ENCODE measurements around the gene DUSP6. TPM values are rescaled to one million over a fixed set of nuclear protein-coding genes. Genes with fewer than 3 reads are reported as not detected.

The DUSP6 gene
- polyA plus RNA-seq, 4 donors, result 10.3 to 81.0 (median 24.1) TPM

DNA sequence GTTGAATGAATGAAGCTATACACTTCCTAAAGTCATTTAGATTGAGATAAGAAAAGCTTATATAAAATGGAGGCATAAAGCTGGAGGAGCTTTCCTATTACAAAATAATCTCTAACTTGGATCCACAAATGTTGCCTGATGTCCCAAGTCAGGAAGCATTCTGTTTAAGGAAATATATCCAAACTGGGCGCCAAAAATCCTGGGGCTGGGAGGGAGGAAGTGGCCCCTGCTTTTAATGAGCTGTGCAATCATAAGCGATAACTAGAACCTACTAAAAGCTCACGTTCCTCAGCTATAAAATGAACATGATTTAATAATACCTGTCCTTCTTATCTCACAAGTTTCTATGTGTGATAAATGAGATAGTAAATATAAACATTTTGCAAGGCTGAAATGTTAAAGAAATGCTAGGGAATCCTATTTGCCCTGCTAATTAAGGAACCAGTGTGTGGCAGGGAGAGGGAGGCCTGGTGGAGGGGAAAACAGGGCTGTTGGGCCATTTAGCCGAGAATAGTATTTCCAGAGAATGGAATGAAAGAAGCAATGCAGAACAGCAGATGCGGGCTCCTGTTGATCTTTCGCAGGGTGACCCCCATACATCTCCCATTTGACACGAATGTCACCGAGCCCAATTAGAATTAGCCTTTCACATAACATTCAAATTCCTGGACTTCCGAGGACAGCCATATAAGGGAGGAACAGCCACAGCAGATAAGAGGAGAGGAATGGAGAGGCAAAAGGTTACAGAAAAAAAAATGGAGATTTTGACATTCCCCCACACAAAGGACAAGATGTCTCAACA is 25.9 kb downstream of the DUSP6 start:
- no peak for FAIRE-seq
- Histone ChIP-seq H3K4me1 (ENCODE audit: control insufficient read depth in 3 of 3, insufficient read depth in 2 of 3, low read depth in 1 of 3, low read length in 2 of 3) (peaks cover 0 to 9% (median 4%) of the 10 kb centered on the region in 3 donors), H3K27me3 (ENCODE audit: control insufficient read depth in 3 of 3, insufficient read depth in 3 of 3, low read length in 3 of 3) (no peaks in the 10 kb centered on the region), H3K9me3 (ENCODE audit: control insufficient read depth in 2 of 2, insufficient read depth in 1 of 2, low read depth in 1 of 2, low read length in 1 of 2) (peaks cover 0 to 1% of the 10 kb centered on the region in 2 donors), H3K36me3 (ENCODE audit: control insufficient read depth in 3 of 3, insufficient read depth in 2 of 3, low read depth in 1 of 3, low read length in 3 of 3) (no peaks in the 10 kb centered on the region), H3K27ac (ENCODE audit: low read depth in 1 of 3, low read length in 2 of 3) (peak overlapping the region in 1 of 3 donors; percentile 32), H3K4me3 (ENCODE audit: low read depth in 1 of 3, low read length in 3 of 3) (no peak overlapping the region)
- DNase-seq, result no peak
- WGBS, 3 donors, result 66 to 84% (median 83%) methylated on average over 9 of the region's 9 CpGs

DNA sequence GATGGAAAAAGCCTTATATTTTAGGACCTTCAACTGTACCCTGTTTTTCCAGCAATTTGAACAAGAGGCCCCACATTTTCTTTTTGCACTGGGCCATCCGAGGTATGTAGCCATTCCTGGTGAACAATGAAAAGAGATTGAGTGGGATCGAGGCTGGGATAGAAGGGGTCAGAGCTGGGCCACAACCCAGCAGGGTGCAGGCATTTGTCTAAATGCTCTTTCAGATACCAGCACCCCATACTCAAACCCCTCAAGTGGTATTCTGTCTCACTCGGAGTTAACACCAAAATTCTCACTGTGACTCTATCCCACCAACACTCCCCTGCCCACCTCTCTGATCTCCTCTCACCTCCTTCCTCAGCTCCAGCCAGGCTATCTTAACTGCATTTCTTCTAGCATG is 26.8 kb downstream of the DUSP6 start:
- H3K27ac ChIP-seq (ENCODE audit: low read depth in 1 of 3, low read length in 2 of 3), result no peak overlapping the region
- DNase-seq (no peak), FAIRE-seq (no peak)
- no peaks in the 10 kb centered on the region for H3K9me3 ChIP-seq (ENCODE audit: control insufficient read depth in 2 of 2, insufficient read depth in 1 of 2, low read depth in 1 of 2, low read length in 1 of 2)
- no peaks in the 10 kb centered on the region for H3K36me3 ChIP-seq (ENCODE audit: control insufficient read depth in 3 of 3, insufficient read depth in 2 of 3, low read depth in 1 of 3, low read length in 3 of 3)
- peaks cover 0 to 9% (median 4%) of the 10 kb centered on the region in 3 donors for H3K4me1 ChIP-seq (ENCODE audit: control insufficient read depth in 3 of 3, insufficient read depth in 2 of 3, low read depth in 1 of 3, low read length in 2 of 3)
- WGBS, 3 donors, result 90 to 97% (median 95%) methylated on average over 3 of the region's 3 CpGs
- no peak overlapping the region for H3K4me3 ChIP-seq (ENCODE audit: low read depth in 1 of 3, low read length in 3 of 3)
- H3K27me3 ChIP-seq (ENCODE audit: control insufficient read depth in 3 of 3, insufficient read depth in 3 of 3, low read length in 3 of 3), result no peaks in the 10 kb centered on the region

DNA sequence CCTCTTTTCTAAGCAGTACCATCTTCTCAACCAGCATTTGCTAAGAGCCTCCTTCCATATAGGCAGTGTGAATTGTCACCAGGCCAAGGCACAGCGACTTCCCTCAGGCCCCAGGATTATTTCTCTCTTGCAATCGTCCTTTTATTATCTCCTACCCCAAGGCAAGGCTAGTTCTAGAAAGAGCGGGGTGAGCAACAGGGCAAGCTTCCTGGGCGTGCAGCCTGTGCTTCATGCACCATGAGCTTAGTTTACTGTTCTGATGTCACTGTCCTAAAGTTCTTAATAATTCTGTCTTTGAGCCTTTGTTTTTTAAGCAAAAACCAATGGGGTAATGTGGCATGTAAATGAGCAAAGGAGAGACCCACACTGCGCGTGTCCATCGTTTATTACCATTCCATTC is 27.9 kb downstream of the DUSP6 start:
- WGBS, 3 donors, result 88 to 94% (median 91%) methylated on average over 7 of the region's 7 CpGs
- H3K36me3 ChIP-seq (ENCODE audit: control insufficient read depth in 3 of 3, insufficient read depth in 2 of 3, low read depth in 1 of 3, low read length in 3 of 3), result no peaks in the 10 kb centered on the region
- no peaks in the 10 kb centered on the region for H3K27me3 ChIP-seq (ENCODE audit: control insufficient read depth in 3 of 3, insufficient read depth in 3 of 3, low read length in 3 of 3)
- peaks cover 0 to 9% (median 4%) of the 10 kb centered on the region in 3 donors for H3K4me1 ChIP-seq (ENCODE audit: control insufficient read depth in 3 of 3, insufficient read depth in 2 of 3, low read depth in 1 of 3, low read length in 2 of 3)
- no peaks in the 10 kb centered on the region for H3K9me3 ChIP-seq (ENCODE audit: control insufficient read depth in 2 of 2, insufficient read depth in 1 of 2, low read depth in 1 of 2, low read length in 1 of 2)
- FAIRE-seq (no peak), DNase-seq (no peak)
- no peak overlapping the region for H3K27ac ChIP-seq (ENCODE audit: low read depth in 1 of 3, low read length in 2 of 3)
- H3K4me3 ChIP-seq (ENCODE audit: low read depth in 1 of 3, low read length in 3 of 3), result no peak overlapping the region

DNA sequence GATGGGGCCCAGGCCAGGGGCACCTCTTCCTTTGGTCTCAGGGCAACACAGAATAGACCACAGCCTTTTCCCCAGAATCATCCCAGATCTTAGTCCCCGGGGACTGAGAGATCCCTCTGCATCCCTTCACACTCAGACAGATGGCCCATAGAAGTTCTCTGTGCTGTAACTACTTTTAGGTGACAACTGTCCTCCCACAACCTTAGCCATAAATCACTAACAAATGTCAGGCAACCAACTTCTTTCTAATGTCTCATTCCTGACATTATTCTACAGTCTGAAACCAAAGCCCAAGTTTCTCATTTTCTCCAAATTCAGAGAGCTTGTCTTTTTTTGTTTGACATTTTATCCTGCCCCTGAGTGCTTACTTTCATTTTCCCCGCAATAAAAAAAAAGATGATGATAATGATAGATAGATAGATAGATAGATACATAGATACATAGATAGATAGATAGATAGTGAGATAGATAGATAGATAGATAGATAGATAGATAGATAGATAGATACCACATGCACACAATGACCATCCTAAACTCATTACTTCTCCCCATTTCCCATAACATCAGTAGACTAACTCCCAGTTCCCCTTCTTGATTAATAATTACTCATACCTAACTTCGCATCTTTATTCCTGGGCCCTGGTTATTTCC is 28.6 kb downstream of the DUSP6 start:
- H3K4me1 ChIP-seq (ENCODE audit: control insufficient read depth in 3 of 3, insufficient read depth in 2 of 3, low read depth in 1 of 3, low read length in 2 of 3), result peaks cover 0 to 8% (median 4%) of the 10 kb centered on the region in 3 donors
- H3K4me3 ChIP-seq (ENCODE audit: low read depth in 1 of 3, low read length in 3 of 3), result no peak overlapping the region
- no peaks in the 10 kb centered on the region for H3K27me3 ChIP-seq (ENCODE audit: control insufficient read depth in 3 of 3, insufficient read depth in 3 of 3, low read length in 3 of 3)
- H3K36me3 ChIP-seq (ENCODE audit: control insufficient read depth in 3 of 3, insufficient read depth in 2 of 3, low read depth in 1 of 3, low read length in 3 of 3), result no peaks in the 10 kb centered on the region
- 89 to 91% (median 90%) methylated on average over 3 of the region's 3 CpGs for WGBS, 3 donors
- no peaks in the 10 kb centered on the region for H3K9me3 ChIP-seq (ENCODE audit: control insufficient read depth in 2 of 2, insufficient read depth in 1 of 2, low read depth in 1 of 2, low read length in 1 of 2)
- DNase-seq (no peak), FAIRE-seq (no peak)
- no peak overlapping the region for H3K27ac ChIP-seq (ENCODE audit: low read depth in 1 of 3, low read length in 2 of 3)

DNA sequence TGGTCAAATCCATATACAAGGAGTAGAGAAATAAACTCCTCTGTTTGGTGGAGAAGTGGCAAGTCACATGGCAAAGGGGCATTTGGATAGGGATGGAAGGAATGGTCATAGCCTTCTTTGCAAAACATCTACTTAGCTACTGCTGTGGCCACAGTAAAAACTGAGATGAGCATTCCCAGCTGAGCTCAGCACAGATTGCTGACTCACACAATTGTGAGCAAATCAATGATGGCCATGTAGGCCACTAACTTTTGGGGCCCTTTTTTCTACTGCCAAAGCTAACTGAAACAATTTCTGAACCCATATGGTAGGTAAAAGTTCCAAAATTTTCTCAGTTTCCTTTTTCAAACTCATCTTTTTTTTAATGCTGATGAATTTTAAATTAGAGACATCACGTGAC is 31.6 kb downstream of the DUSP6 start:
- Histone ChIP-seq H3K27ac (ENCODE audit: low read depth in 1 of 3, low read length in 2 of 3) (no peak overlapping the region), H3K36me3 (ENCODE audit: control insufficient read depth in 3 of 3, insufficient read depth in 2 of 3, low read depth in 1 of 3, low read length in 3 of 3) (no peaks in the 10 kb centered on the region), H3K4me1 (ENCODE audit: control insufficient read depth in 3 of 3, insufficient read depth in 2 of 3, low read depth in 1 of 3, low read length in 2 of 3) (peaks cover 0 to 6% (median 0%) of the 10 kb centered on the region in 3 donors), H3K4me3 (ENCODE audit: low read depth in 1 of 3, low read length in 3 of 3) (no peak overlapping the region), H3K27me3 (ENCODE audit: control insufficient read depth in 3 of 3, insufficient read depth in 3 of 3, low read length in 3 of 3) (no peaks in the 10 kb centered on the region), H3K9me3 (ENCODE audit: control insufficient read depth in 2 of 2, insufficient read depth in 1 of 2, low read depth in 1 of 2, low read length in 1 of 2) (no peaks in the 10 kb centered on the region)
- 84 to 100% (median 93%) methylated on average over 1 of the region's 1 CpG for WGBS, 3 donors
- no peak for FAIRE-seq
- no peak for DNase-seq

DNA sequence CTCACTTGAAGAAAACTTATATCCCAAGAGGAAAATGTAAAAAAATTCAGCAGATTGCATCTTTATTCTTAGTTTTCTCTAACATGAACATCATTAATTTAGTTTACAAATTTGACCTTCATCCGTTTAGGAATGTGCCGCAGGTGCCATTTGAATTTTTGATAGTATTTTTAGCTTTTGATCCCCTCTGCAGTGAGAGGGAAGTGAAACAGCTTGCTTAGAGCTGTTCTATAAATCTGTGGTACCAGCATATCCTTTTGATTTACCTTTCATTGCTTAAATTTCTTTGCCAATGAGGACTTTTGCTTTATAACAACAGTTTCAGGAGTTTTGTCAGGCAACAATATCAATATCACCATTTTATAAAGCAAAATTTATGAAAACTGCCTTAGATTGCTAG is 32.7 kb downstream of the DUSP6 start:
- no peak for FAIRE-seq
- WGBS, 3 donors, result 81 to 91% (median 89%) methylated on average over 2 of the region's 2 CpGs
- H3K36me3 ChIP-seq (ENCODE audit: control insufficient read depth in 3 of 3, insufficient read depth in 2 of 3, low read depth in 1 of 3, low read length in 3 of 3), result no peaks in the 10 kb centered on the region

DNA sequence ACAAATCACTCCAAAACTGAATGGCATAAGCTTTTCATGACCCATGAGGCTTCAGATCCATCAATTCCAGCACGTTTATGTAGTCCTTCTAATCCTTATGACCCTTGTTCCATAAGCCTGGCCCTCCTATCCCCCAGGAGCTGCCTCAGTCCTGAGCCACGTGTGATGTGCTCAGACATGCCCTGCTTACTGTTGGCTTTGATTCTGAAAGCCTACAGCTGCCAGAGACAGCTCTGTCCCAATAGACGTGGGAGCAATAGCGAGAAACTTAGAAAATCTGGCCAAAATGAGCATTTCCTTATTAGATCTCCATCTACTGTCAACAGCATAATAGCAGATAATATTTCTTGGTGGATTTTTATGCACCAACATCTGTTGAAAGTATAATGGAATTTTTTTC is 33.2 kb downstream of the DUSP6 start:
- no peak overlapping the region for H3K27ac ChIP-seq (ENCODE audit: low read depth in 1 of 3, low read length in 2 of 3)
- H3K9me3 ChIP-seq (ENCODE audit: control insufficient read depth in 2 of 2, insufficient read depth in 1 of 2, low read depth in 1 of 2, low read length in 1 of 2), result no peaks in the 10 kb centered on the region
- H3K36me3 ChIP-seq (ENCODE audit: control insufficient read depth in 3 of 3, insufficient read depth in 2 of 3, low read depth in 1 of 3, low read length in 3 of 3), result no peaks in the 10 kb centered on the region
- DNase-seq (no peak), FAIRE-seq (no peak)
- no peaks in the 10 kb centered on the region for H3K27me3 ChIP-seq (ENCODE audit: control insufficient read depth in 3 of 3, insufficient read depth in 3 of 3, low read length in 3 of 3)
- H3K4me1 ChIP-seq (ENCODE audit: control insufficient read depth in 3 of 3, insufficient read depth in 2 of 3, low read depth in 1 of 3, low read length in 2 of 3), result peaks cover 0 to 6% (median 0%) of the 10 kb centered on the region in 3 donors
- 48 to 54% (median 52%) methylated on average over 4 of the region's 4 CpGs for WGBS, 3 donors
- no peak overlapping the region for H3K4me3 ChIP-seq (ENCODE audit: low read depth in 1 of 3, low read length in 3 of 3)

More for the DNA sequence above, 32.7 kb downstream of the DUSP6 start:
- Histone ChIP-seq H3K27me3 (ENCODE audit: control insufficient read depth in 3 of 3, insufficient read depth in 3 of 3, low read length in 3 of 3) (no peaks in the 10 kb centered on the region), H3K9me3 (ENCODE audit: control insufficient read depth in 2 of 2, insufficient read depth in 1 of 2, low read depth in 1 of 2, low read length in 1 of 2) (no peaks in the 10 kb centered on the region), H3K4me1 (ENCODE audit: control insufficient read depth in 3 of 3, insufficient read depth in 2 of 3, low read depth in 1 of 3, low read length in 2 of 3) (peaks cover 0 to 6% (median 0%) of the 10 kb centered on the region in 3 donors), H3K27ac (ENCODE audit: low read depth in 1 of 3, low read length in 2 of 3) (no peak overlapping the region), H3K4me3 (ENCODE audit: low read depth in 1 of 3, low read length in 3 of 3) (no peak overlapping the region)
- DNase-seq, result no peak

DNA sequence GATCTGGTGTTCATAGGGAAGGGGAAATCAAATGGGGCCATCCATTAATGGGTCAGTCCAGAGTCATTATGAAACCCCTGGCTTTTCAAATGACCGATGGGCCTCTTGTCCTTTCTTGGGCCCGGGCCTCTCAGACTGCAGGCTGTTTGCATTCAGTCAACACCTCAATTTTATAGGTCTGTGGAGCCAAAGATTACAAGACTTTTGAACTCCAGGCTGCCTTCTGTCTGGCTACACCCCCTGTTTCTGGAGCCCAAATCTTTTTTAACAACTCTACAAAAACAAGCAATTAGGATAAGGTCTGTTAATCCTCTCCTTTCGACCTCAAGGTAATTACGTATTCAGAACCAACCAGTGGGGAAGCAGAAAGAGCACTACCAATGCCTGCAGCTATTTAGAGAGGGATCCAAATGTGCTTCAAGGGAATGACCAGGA is 35.6 kb downstream of the DUSP6 start:
- 51 to 65% (median 57%) methylated on average over 4 of the region's 4 CpGs for WGBS, 3 donors
- peak in 1 of 2 donors; percentile 14 for DNase-seq

More for the DNA sequence above, 35.6 kb downstream of the DUSP6 start:
- FAIRE-seq, result no peak
- H3K27me3 ChIP-seq (ENCODE audit: control insufficient read depth in 3 of 3, insufficient read depth in 3 of 3, low read length in 3 of 3), result no peaks in the 10 kb centered on the region
- peaks cover 0 to 6% (median 0%) of the 10 kb centered on the region in 3 donors for H3K4me1 ChIP-seq (ENCODE audit: control insufficient read depth in 3 of 3, insufficient read depth in 2 of 3, low read depth in 1 of 3, low read length in 2 of 3)
- no peak overlapping the region for H3K4me3 ChIP-seq (ENCODE audit: low read depth in 1 of 3, low read length in 3 of 3)
- no peak overlapping the region for H3K27ac ChIP-seq (ENCODE audit: low read depth in 1 of 3, low read length in 2 of 3)
- H3K9me3 ChIP-seq (ENCODE audit: control insufficient read depth in 2 of 2, insufficient read depth in 1 of 2, low read depth in 1 of 2, low read length in 1 of 2), result no peaks in the 10 kb centered on the region
- H3K36me3 ChIP-seq (ENCODE audit: control insufficient read depth in 3 of 3, insufficient read depth in 2 of 3, low read depth in 1 of 3, low read length in 3 of 3), result no peaks in the 10 kb centered on the region
